Measurements from ENCODE around the gene FAM3D. TPM values are rescaled to one million over a fixed set of nuclear protein-coding genes. Genes with fewer than 3 reads are reported as not detected.

The FAM3D gene
- total and polyA plus RNA-seq, 12 donors: 0.07 to 0.37 TPM; not detected in 10

GRCh38 chr3:58693940-58694850, 27.6 kb upstream of the FAM3D start:
- WGBS, 2 donors: 59 to 67% methylated on average over 7 of the region's 7 CpGs
- TF ChIP-seq, protein P1, sequence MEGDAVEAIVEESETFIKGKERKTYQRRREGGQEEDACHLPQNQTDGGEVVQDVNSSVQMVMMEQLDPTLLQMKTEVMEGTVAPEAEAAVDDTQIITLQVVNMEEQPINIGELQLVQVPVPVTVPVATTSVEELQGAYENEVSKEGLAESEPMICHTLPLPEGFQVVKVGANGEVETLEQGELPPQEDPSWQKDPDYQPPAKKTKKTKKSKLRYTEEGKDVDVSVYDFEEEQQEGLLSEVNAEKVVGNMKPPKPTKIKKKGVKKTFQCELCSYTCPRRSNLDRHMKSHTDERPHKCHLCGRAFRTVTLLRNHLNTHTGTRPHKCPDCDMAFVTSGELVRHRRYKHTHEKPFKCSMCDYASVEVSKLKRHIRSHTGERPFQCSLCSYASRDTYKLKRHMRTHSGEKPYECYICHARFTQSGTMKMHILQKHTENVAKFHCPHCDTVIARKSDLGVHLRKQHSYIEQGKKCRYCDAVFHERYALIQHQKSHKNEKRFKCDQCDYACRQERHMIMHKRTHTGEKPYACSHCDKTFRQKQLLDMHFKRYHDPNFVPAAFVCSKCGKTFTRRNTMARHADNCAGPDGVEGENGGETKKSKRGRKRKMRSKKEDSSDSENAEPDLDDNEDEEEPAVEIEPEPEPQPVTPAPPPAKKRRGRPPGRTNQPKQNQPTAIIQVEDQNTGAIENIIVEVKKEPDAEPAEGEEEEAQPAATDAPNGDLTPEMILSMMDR (IDR thresholded peaks at IDR 0.05): no peak
- ATAC-seq (no peak), DNase-seq (no peak)
- Histone ChIP-seq H3K4me1 (peaks cover 0 to 2% (median 0%) of the 10 kb centered on the region in 9 donors), H3K27me3 (no peaks in the 10 kb centered on the region), H3K36me3 (no peaks in the 10 kb centered on the region), H3K9me3 (peaks cover 0 to 35% (median 8%) of the 10 kb centered on the region in 11 donors), H3K27ac (no peak overlapping the region), H3K4me3 (no peak overlapping the region)
- intact Hi-C loops (cut with DNase I): no loop called here

- Histone ChIP-seq H3K4me3 (no peak overlapping the region), H3K27ac (no peak overlapping the region), H3K9me3 (peaks cover 0 to 35% (median 8%) of the 10 kb centered on the region in 11 donors), H3K36me3 (no peaks in the 10 kb centered on the region), H3K27me3 (peaks cover 0 to 9% (median 0%) of the 10 kb centered on the region in 7 donors), H3K4me1 (peaks cover 0 to 2% (median 0%) of the 10 kb centered on the region in 9 donors)
- no peak for DNase-seq
- no peak for ATAC-seq
- WGBS, 2 donors: 88 to 89% methylated on average over 1 of the region's 1 CpG
- TF ChIP-seq, protein P1 (IDR thresholded peaks at IDR 0.05): no peak
- intact Hi-C loops (cut with DNase I): no loop called here
Measured at GRCh38 chr3:58692484-58692883, 25.9 kb upstream of the FAM3D start.

DNA sequence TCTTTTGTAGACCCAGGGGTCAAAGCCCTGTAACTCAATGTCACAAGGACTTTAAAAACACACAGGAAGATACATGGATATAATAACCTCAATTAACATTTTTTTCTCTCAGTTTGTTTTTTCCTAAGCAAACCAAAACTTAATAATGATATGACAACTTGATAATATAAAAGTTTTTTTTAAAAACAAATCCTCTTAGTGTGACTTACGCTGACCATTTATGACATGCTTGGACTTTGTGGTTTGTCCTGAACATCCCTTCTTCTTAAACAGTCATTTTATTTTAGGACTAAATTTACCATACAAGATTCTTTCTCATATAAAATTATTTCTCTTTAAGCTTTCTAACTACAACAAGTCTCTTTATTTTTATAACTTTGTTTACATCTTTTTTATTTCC, 25.4 kb upstream of the FAM3D start:
- H3K27ac ChIP-seq: no peak overlapping the region
- TF ChIP-seq, protein P1 (IDR thresholded peaks at IDR 0.05): no peak

DNA sequence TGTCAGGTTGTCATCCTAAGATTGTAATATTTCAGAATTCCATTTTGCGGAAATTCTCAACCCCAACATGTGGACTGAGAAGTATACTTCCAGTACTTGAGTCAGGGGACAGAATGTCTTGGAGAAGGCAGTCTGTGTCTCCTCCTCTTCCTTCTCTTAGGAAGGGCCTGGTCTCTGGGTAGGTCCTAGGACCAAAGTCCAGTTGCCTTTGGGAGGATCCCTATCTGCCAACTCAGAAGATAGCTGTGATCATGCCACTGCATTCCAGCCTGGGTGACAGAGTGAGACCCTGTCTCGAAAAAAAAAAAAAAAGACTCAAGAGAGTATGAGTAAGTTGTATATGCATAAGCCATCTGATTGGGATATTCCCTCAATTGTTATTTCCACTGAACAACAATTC, 23.9 kb upstream of the FAM3D start:
- ATAC-seq (no peak), DNase-seq (no peak)
- H3K27ac ChIP-seq: no peak overlapping the region
- intact Hi-C loops (cut with DNase I): no loop called here
- no peak overlapping the region for H3K4me3 ChIP-seq
- TF ChIP-seq, protein P1 (IDR thresholded peaks at IDR 0.05): no peak
- peaks cover 0 to 2% (median 0%) of the 10 kb centered on the region in 9 donors for H3K4me1 ChIP-seq
- H3K9me3 ChIP-seq: peaks cover 0 to 35% (median 8%) of the 10 kb centered on the region in 11 donors
- 91 to 92% methylated on average over 2 of the region's 2 CpGs for WGBS, 2 donors
- H3K27me3 ChIP-seq: peaks cover 0 to 18% (median 0%) of the 10 kb centered on the region in 7 donors
- no peaks in the 10 kb centered on the region for H3K36me3 ChIP-seq

More for the DNA sequence above, 25.4 kb upstream of the FAM3D start:
- peaks cover 0 to 14% (median 0%) of the 10 kb centered on the region in 7 donors for H3K27me3 ChIP-seq
- intact Hi-C loops (cut with DNase I): no loop called here
- DNase-seq (no peak), ATAC-seq (no peak)
- WGBS, 2 donors: 85 to 90% methylated on average over 1 of the region's 1 CpG
- no peak overlapping the region for H3K4me3 ChIP-seq
- H3K36me3 ChIP-seq: no peaks in the 10 kb centered on the region
- peaks cover 0 to 2% (median 0%) of the 10 kb centered on the region in 9 donors for H3K4me1 ChIP-seq
- H3K9me3 ChIP-seq: peaks cover 0 to 35% (median 8%) of the 10 kb centered on the region in 11 donors

All from heart right ventricle (tissue), 16 donors.